HL-60 (cell line): ENCODE results near the gene DOCK10.

Experiments used
- GABPA ChIP-seq: IDR thresholded peaks from 2 replicates; pipeline ENCODE4 v1.6.1; 2012; ENCODE audit warnings: low read depth
- POLR2AphosphoS5 ChIP-seq: IDR thresholded peaks from 2 replicates; pipeline ENCODE4 v1.6.1; 2012; ENCODE audit warnings: low read depth
- SPI1 ChIP-seq: IDR thresholded peaks from 2 replicates; pipeline ENCODE4 v1.6.1; 2012; ENCODE audit warnings: low read depth, mild to moderate bottlenecking, borderline replicate concordance
- TF ChIP-seq, protein P1 (sequence below): IDR thresholded peaks from one replicate; pipeline ENCODE4 v1.5.1; 2011; ENCODE audit warnings: low read length, control low read depth, inconsistent platforms; ENCODE audit not compliant: insufficient read depth
- TF ChIP-seq, protein P2 (sequence below): IDR thresholded peaks from 2 replicates; pipeline ENCODE4 v1.6.1; 2012; ENCODE audit warnings: low read depth; ENCODE audit not compliant: insufficient replicate concordance

DNA sequence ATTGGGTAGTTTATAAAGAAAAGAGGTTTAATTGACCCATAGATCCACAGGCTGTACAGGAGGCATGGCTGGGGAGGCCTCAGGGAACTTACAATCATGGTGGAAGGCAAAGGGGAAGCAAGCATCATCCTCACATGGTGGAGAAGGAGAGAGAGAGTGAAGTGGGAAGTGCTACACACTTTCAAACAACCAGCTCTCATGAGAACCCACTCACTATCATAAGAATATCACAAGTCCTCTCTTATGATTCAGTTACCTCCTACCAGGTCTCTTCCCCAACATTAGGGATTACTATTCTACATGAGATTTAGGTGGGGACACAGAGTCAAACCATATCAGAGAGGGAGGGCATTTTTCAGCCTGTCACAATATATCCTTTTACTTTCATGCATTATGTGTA is 22.7 kb upstream of the DOCK10 start:
- TF ChIP-seq, protein P1, sequence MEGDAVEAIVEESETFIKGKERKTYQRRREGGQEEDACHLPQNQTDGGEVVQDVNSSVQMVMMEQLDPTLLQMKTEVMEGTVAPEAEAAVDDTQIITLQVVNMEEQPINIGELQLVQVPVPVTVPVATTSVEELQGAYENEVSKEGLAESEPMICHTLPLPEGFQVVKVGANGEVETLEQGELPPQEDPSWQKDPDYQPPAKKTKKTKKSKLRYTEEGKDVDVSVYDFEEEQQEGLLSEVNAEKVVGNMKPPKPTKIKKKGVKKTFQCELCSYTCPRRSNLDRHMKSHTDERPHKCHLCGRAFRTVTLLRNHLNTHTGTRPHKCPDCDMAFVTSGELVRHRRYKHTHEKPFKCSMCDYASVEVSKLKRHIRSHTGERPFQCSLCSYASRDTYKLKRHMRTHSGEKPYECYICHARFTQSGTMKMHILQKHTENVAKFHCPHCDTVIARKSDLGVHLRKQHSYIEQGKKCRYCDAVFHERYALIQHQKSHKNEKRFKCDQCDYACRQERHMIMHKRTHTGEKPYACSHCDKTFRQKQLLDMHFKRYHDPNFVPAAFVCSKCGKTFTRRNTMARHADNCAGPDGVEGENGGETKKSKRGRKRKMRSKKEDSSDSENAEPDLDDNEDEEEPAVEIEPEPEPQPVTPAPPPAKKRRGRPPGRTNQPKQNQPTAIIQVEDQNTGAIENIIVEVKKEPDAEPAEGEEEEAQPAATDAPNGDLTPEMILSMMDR: no peak
- no peak for TF ChIP-seq POLR2AphosphoS5
- TF ChIP-seq, protein P2, sequence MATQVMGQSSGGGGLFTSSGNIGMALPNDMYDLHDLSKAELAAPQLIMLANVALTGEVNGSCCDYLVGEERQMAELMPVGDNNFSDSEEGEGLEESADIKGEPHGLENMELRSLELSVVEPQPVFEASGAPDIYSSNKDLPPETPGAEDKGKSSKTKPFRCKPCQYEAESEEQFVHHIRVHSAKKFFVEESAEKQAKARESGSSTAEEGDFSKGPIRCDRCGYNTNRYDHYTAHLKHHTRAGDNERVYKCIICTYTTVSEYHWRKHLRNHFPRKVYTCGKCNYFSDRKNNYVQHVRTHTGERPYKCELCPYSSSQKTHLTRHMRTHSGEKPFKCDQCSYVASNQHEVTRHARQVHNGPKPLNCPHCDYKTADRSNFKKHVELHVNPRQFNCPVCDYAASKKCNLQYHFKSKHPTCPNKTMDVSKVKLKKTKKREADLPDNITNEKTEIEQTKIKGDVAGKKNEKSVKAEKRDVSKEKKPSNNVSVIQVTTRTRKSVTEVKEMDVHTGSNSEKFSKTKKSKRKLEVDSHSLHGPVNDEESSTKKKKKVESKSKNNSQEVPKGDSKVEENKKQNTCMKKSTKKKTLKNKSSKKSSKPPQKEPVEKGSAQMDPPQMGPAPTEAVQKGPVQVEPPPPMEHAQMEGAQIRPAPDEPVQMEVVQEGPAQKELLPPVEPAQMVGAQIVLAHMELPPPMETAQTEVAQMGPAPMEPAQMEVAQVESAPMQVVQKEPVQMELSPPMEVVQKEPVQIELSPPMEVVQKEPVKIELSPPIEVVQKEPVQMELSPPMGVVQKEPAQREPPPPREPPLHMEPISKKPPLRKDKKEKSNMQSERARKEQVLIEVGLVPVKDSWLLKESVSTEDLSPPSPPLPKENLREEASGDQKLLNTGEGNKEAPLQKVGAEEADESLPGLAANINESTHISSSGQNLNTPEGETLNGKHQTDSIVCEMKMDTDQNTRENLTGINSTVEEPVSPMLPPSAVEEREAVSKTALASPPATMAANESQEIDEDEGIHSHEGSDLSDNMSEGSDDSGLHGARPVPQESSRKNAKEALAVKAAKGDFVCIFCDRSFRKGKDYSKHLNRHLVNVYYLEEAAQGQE: no peak
- TF ChIP-seq SPI1: no peak
- no peak for TF ChIP-seq GABPA
